HepG2 (cell line): ENCODE results near the gene ALKBH4. TPM values are rescaled to one million over a fixed set of nuclear protein-coding genes. Genes with fewer than 3 reads are reported as not detected.

Experiments used
- ATAC-seq: fragments of 200-7000 bp; cut with Tn5 transposase; 3 replicates; pipeline ENCODE4 v1.9.1; 2020; ENCODE audit warnings: mild to moderate bottlenecking, moderate library complexity
- BruUV-seq: library from RNA; stranded (reverse); fragments of 400-500 nt; replicated peaks from 2 replicates; lab custom pipeline; 2021; lab: Mats Ljungman, UMichigan
- CTCF ChIA-PET: fragments of 300-600 bp; formaldehyde crosslinking; extraction: SDS; loops from one replicate; lab custom pipeline; 2021; ENCODE audit warnings: low total read pairs, inconsistent platforms, low intra/inter-chr PET ratio; lab: Yijun Ruan, JAX
- POLR2A ChIA-PET: fragments of 350-600 bp; sonication (Branson Sonifier 250); formaldehyde crosslinking; loops from one replicate; lab custom pipeline; 2020; ENCODE audit warnings: antibody characterized with exemption, inconsistent platforms; lab: Yijun Ruan, JAX
- DNase-seq: peaks from one replicate; pipeline ENCODE4 v3.0.0-alpha.2; 2015; ENCODE audit warnings: low spot score
- FAIRE-seq: peaks from 3 replicates; lab custom pipeline; 2011; peaks lifted over from hg19 to GRCh38; lab: Jason Lieb, UNC
- H2AFZ ChIP-seq: one replicate; pipeline ENCODE4 v1.6.1; 2011; ENCODE audit warnings: low read length, inconsistent platforms
- H3K27ac ChIP-seq: fragments of 300-600 bp; 3 replicates; pipeline ENCODE4 v1.8.0; 2011; ENCODE audit warnings: mixed run types, mild to moderate bottlenecking, mixed read lengths, low read length, inconsistent platforms; ENCODE audit not compliant: insufficient read depth; ENCODE audit errors: extremely low read length
- H3K27me3 ChIP-seq, 2 experiments: fragments of 200-600 bp in 1 of 2; 2 replicates in 1 of 2; 3 replicates in 1 of 2; pipeline versions ENCODE4 v1.6.0 to v1.8.0; 2011; ENCODE audit warnings: low read length in 2 of 2, mild to moderate bottlenecking in 2 of 2, moderate library complexity in 2 of 2, inconsistent platforms in 1 of 2; ENCODE audit not compliant: insufficient read depth in 2 of 2, control insufficient read depth in 1 of 2
- H3K36me3 ChIP-seq, 2 experiments: fragments of 200-600 bp in 1 of 2; replicated peaks in 1 of 2; 2 replicates in 1 of 2; 3 replicates in 1 of 2; pipeline versions ENCODE4 v1.5.1 to v1.8.0; 2011; ENCODE audit warnings: low read length in 2 of 2, inconsistent platforms in 1 of 2; ENCODE audit not compliant: insufficient read depth in 2 of 2, control insufficient read depth in 1 of 2
- H3K4me1 ChIP-seq: 2 replicates; pipeline ENCODE4 v1.5.1; 2012; ENCODE audit warnings: low read length, inconsistent platforms; ENCODE audit not compliant: insufficient read depth
- H3K4me2 ChIP-seq: 2 replicates; pipeline ENCODE4 v1.6.0; 2011; ENCODE audit warnings: low read depth, low read length, inconsistent platforms
- H3K4me3 ChIP-seq, 3 experiments: fragments of 200-600 bp in 1 of 3; sonication (generic), shearing (Covaris generic) in 1 of 3; replicated peaks in 1 of 3; 2 replicates each; pipeline ENCODE4 v1.5.1; 2011 to 2016; ENCODE audit warnings: low read length in 3 of 3, inconsistent platforms in 2 of 3, low read depth in 2 of 3, mild to moderate bottlenecking in 2 of 3, control low read depth in 1 of 3, mixed read lengths in 1 of 3; ENCODE audit not compliant: insufficient read depth in 1 of 3
- H3K79me2 ChIP-seq: one replicate; pipeline ENCODE4 v1.6.1; 2011; ENCODE audit warnings: low read length, inconsistent platforms; ENCODE audit not compliant: insufficient read depth
- H3K9ac ChIP-seq: 2 replicates; pipeline ENCODE4 v1.6.0; 2011; ENCODE audit warnings: mild to moderate bottlenecking, low read depth, low read length, inconsistent platforms; ENCODE audit not compliant: insufficient read depth
- H3K9me3 ChIP-seq: 2 replicates; pipeline ENCODE4 v1.5.1; 2012; ENCODE audit warnings: mild to moderate bottlenecking, low read length
- H4K20me1 ChIP-seq: 2 replicates; pipeline ENCODE4 v1.6.0; 2011; ENCODE audit warnings: inconsistent platforms, mild to moderate bottlenecking, low read length, moderate library complexity; ENCODE audit not compliant: insufficient read depth
- BORCS8-MEF2B ChIP-seq: sonication (generic); formaldehyde crosslinking; IDR thresholded peaks from 2 replicates; pipeline ENCODE4 v1.8.0; 2022; ENCODE audit warnings: mild to moderate bottlenecking, missing genetic modification reagents
- CHD2 ChIP-seq: IDR thresholded peaks from 2 replicates; pipeline ENCODE4 v1.6.1; 2011; ENCODE audit warnings: low read depth, low read length, improper control_type of control experiment
- CREBL2 ChIP-seq: sonication (generic); formaldehyde crosslinking; IDR thresholded peaks from 2 replicates; pipeline ENCODE4 v1.8.1; 2023; ENCODE audit warnings: missing genetic modification reagents, mild to moderate bottlenecking, borderline replicate concordance
- GRHL1 ChIP-seq: sonication (generic); formaldehyde crosslinking; conservative IDR thresholded peaks from 2 replicates; pipeline ENCODE4 v1.8.0; 2022; ENCODE audit warnings: missing genetic modification reagents
- GTF2F1 ChIP-seq: fragments of 150-350 bp; IDR thresholded peaks from 2 replicates; pipeline ENCODE4 v1.6.1; 2014; ENCODE audit warnings: low read length
- HDAC1 ChIP-seq: sonication (generic); formaldehyde crosslinking; IDR thresholded peaks from 2 replicates; pipeline ENCODE4 v1.5.1; 2020; ENCODE audit warnings: mild to moderate bottlenecking, missing genetic modification reagents
- KLF15 ChIP-seq: sonication (generic); formaldehyde crosslinking; IDR thresholded peaks from 2 replicates; pipeline ENCODE4 v1.8.1; 2023; ENCODE audit warnings: borderline replicate concordance, mild to moderate bottlenecking, inconsistent platforms, missing genetic modification reagents, mixed read lengths
- MXD3 ChIP-seq: IDR thresholded peaks from 2 replicates; pipeline ENCODE4 v1.6.1; 2016; ENCODE audit warnings: mild to moderate bottlenecking, missing biosample characterization, missing genetic modification reagents
- NFIC ChIP-seq: IDR thresholded peaks from 2 replicates; pipeline ENCODE4 v1.6.1; 2012; ENCODE audit warnings: mild to moderate bottlenecking, low read length, inconsistent platforms
- PBX2 ChIP-seq: IDR thresholded peaks from 2 replicates; pipeline ENCODE4 v1.6.1; 2016; ENCODE audit warnings: control low read depth
- POGZ ChIP-seq: sonication (generic); formaldehyde crosslinking; IDR thresholded peaks from 2 replicates; pipeline ENCODE4 v1.4.0; 2020; ENCODE audit warnings: mild to moderate bottlenecking, missing genetic modification reagents
- SOX5 ChIP-seq: IDR thresholded peaks from 2 replicates; pipeline ENCODE4 v1.6.1; 2016; ENCODE audit warnings: borderline replicate concordance
- THAP7 ChIP-seq: sonication (generic); formaldehyde crosslinking; IDR thresholded peaks from 2 replicates; pipeline ENCODE4 v1.8.1; 2023; ENCODE audit warnings: mild to moderate bottlenecking, missing genetic modification reagents
- USF2 ChIP-seq, 2 experiments: sonication (generic) in 1 of 2; formaldehyde crosslinking in 1 of 2; IDR thresholded peaks; 2 replicates each; pipeline versions ENCODE4 v1.5.1 to v1.6.1; 2011 to 2020; ENCODE audit warnings: borderline replicate concordance in 1 of 2, low read depth in 1 of 2, low read length in 1 of 2, mild to moderate bottlenecking in 1 of 2, missing genetic modification reagents in 1 of 2, moderate library complexity in 1 of 2
- ZBTB25 ChIP-seq: IDR thresholded peaks from 2 replicates; pipeline ENCODE4 v1.6.1; 2018; ENCODE audit warnings: missing genetic modification reagents
- ZNF230 ChIP-seq: sonication (generic); formaldehyde crosslinking; IDR thresholded peaks from 2 replicates; pipeline ENCODE4 v1.4.0; 2020; ENCODE audit warnings: mild to moderate bottlenecking, missing genetic modification reagents
- ZNF232 ChIP-seq: sonication (generic); formaldehyde crosslinking; IDR thresholded peaks from 2 replicates; pipeline ENCODE4 v1.4.0; 2020; ENCODE audit warnings: missing genetic modification reagents, borderline replicate concordance
- ZNF562 ChIP-seq: sonication (generic); formaldehyde crosslinking; IDR thresholded peaks from 2 replicates; pipeline ENCODE4 v1.8.0; 2022; ENCODE audit warnings: missing genetic modification reagents, borderline replicate concordance
- WGBS: methylation state at CpG from one replicate; pipeline ENCODE4 v1.1.6; 2017; ENCODE audit warnings: low lambda C conversion rate; 5-methylcytosine and 5-hydroxymethylcytosine counted together
- in situ Hi-C: cut with HindIII; loops from 2 replicates; pipeline ENCODE4 v1.10.0; 2017; ENCODE audit warnings: low pct_unique_long_range_greater_than_20kb; ENCODE audit not compliant: extremely low pct_ligation_motif_present
- intact Hi-C: fragments of 100-400 bp; cut with micrococcal nuclease; formaldehyde crosslinking; loops from one replicate; pipeline ENCODE4 v1.10.0; 2022; ENCODE audit not compliant: unreplicated experiment
- polyA plus RNA-seq, 8 experiments: library from polyadenylated mRNA; depleted of rRNA in 3 of 8; stranded (reverse) in 7 of 8; unstranded in 1 of 8; fragments of >200 nt; fragmentation: Illumina TruSeq in 4 of 8; extraction: Trizol in 4 of 8; gene quantifications; 2 replicates each; pipeline versions ENCODE4 v1.2.1 to v1.2.3, GENCODE V29; 2011 to 2016; ENCODE audit warnings: low read depth in 4 of 8, missing spikeins in 1 of 8, mixed read lengths in 1 of 8; ENCODE audit not compliant: insufficient read depth in 1 of 8
- total RNA-seq, 5 experiments: library from RNA; depleted of rRNA; stranded (reverse); fragments of >200 nt; fragmentation: Illumina TruSeq; extraction: Trizol; gene quantifications; 2 replicates each; pipeline ENCODE4 v1.2.3, GENCODE V29; 2016; ENCODE audit warnings: low read depth in 1 of 5

The ALKBH4 gene
- total and polyA plus RNA-seq, 2 of the 13 experiments (the other 11 are each of a cell fraction or from before 2014, with no cell fraction given): 2.6 to 8.8 TPM

GRCh38 chr7:102427019-102427405 lies 37.7 kb downstream of the ALKBH4 start:
- peaks cover 12% of the 10 kb centered on the region for H3K4me1 ChIP-seq
- DNase-seq (no peak), FAIRE-seq (no peak), ATAC-seq (no peak)
- no peaks in the 10 kb centered on the region for H3K79me2 ChIP-seq
- intact Hi-C loops: no loop called here
- no peaks in the 10 kb centered on the region for H4K20me1 ChIP-seq
- no peak overlapping the region for H2AFZ ChIP-seq
- H3K4me3 ChIP-seq: no peak overlapping the region
- no peak overlapping the region for H3K4me2 ChIP-seq
- POLR2A ChIA-PET: no interaction called here
- BruUV-seq: no TSS peak
- no peak overlapping the region for H3K27ac ChIP-seq
- WGBS: 98% methylated on average over 5 of the region's 5 CpGs
- no peak overlapping the region for H3K9ac ChIP-seq
- H3K9me3 ChIP-seq: no peaks in the 10 kb centered on the region
- no peaks in the 10 kb centered on the region for H3K27me3 ChIP-seq
- H3K36me3 ChIP-seq: peaks cover 17 to 44% of the 10 kb centered on the region in 2 experiments; a peak in 4 of 5 replicates
- CTCF ChIA-PET: no interaction called here
- in situ Hi-C loops: no loop called here
- no peak for TF ChIP-seq ZNF562
- no peak for TF ChIP-seq ZNF230 (CRISPR knock-in tag)
- no peak for TF ChIP-seq GRHL1 (CRISPR knock-in tag)
- no peak for TF ChIP-seq ZNF232 (CRISPR knock-in tag)
- TF ChIP-seq CHD2: no peak
- no peak for TF ChIP-seq THAP7 (CRISPR knock-in tag)
- TF ChIP-seq POGZ (CRISPR knock-in tag): no peak
- TF ChIP-seq BORCS8-MEF2B: no peak
- TF ChIP-seq KLF15 (CRISPR knock-in tag): no peak
- TF ChIP-seq GTF2F1: no peak
- no peak for TF ChIP-seq HDAC1 (CRISPR knock-in tag)
- no peak for TF ChIP-seq USF2 (IDR thresholded peaks at IDR 0.05; ENCODE audit: low read depth, low read length)
- TF ChIP-seq USF2 (CRISPR knock-in tag; IDR thresholded peaks at IDR 0.05; ENCODE audit: borderline replicate concordance): no peak
- TF ChIP-seq CREBL2 (CRISPR knock-in tag): no peak
- no peak for TF ChIP-seq ZBTB25 (CRISPR knock-in tag)
- no peak for TF ChIP-seq PBX2 (CRISPR knock-in tag)
- TF ChIP-seq SOX5 (CRISPR knock-in tag): no peak
- TF ChIP-seq MXD3: no peak
- TF ChIP-seq NFIC: no peak
